Neural progenitor cell (in vitro differentiated cells): ENCODE results near the gene CYYR1. TPM values are rescaled to one million over a fixed set of nuclear protein-coding genes. Genes with fewer than 3 reads are reported as not detected.

Experiments
- DNase-seq: peaks from one replicate; pipeline ENCODE4 v3.0.0-alpha.2; 2016; ENCODE audit warnings: low spot score
- H2AFZ ChIP-seq: fragments of 200-600 bp; sonication (generic); replicated peaks from 2 replicates; pipeline ENCODE4 v1.6.1; 2016; ENCODE audit warnings: antibody characterized with exemption
- H3F3A ChIP-seq: fragments of 200-600 bp; sonication (generic); 2 replicates; pipeline ENCODE4 v1.6.1; 2016; ENCODE audit warnings: antibody characterized with exemption, low read depth
- H3K27ac ChIP-seq: fragments of 200-600 bp; sonication (generic); 2 replicates; pipeline ENCODE4 v1.5.1; 2016; ENCODE audit warnings: mild to moderate bottlenecking
- H3K27me3 ChIP-seq: fragments of 200-600 bp; sonication (generic); 2 replicates; pipeline ENCODE4 v1.6.1; 2016; ENCODE audit warnings: mild to moderate bottlenecking, moderate library complexity
- H3K36me3 ChIP-seq: fragments of 200-600 bp; sonication (generic); 2 replicates; pipeline ENCODE4 v1.5.1; 2016
- H3K4me1 ChIP-seq: fragments of 200-600 bp; sonication (generic); 2 replicates; pipeline ENCODE4 v1.6.1; 2016; ENCODE audit warnings: mixed run types
- H3K4me2 ChIP-seq: fragments of 200-600 bp; sonication (generic); 2 replicates; pipeline ENCODE4 v1.6.1; 2016
- H3K4me3 ChIP-seq: fragments of 200-600 bp; sonication (generic); 2 replicates; pipeline ENCODE4 v1.5.1; 2016
- H3K79me2 ChIP-seq: fragments of 200-600 bp; sonication (generic); 2 replicates; pipeline ENCODE4 v1.6.1; 2016; ENCODE audit warnings: low read depth
- H3K9ac ChIP-seq: fragments of 200-600 bp; sonication (generic); 2 replicates; pipeline ENCODE4 v1.6.1; 2016
- H3K9me3 ChIP-seq: fragments of 200-600 bp; sonication (generic); 2 replicates; pipeline ENCODE4 v1.5.1; 2016; ENCODE audit warnings: low read depth
- H4K20me1 ChIP-seq: fragments of 200-600 bp; sonication (generic); 2 replicates; pipeline ENCODE4 v1.6.1; 2016; ENCODE audit warnings: low read depth
- H3K27ac Mint-ChIP-seq: 3 replicates; pipeline ENCODE4 v1.8.0; 2021; ENCODE audit warnings: mixed read lengths
- H3K27me3 Mint-ChIP-seq: 2 replicates; pipeline ENCODE4 v1.8.0; 2022; ENCODE audit warnings: low read depth, mild to moderate bottlenecking, inconsistent platforms, moderate library complexity, mixed read lengths; ENCODE audit not compliant: insufficient read depth
- H3K36me3 Mint-ChIP-seq: 3 replicates; pipeline ENCODE4 v1.8.0; 2021; ENCODE audit warnings: mixed read lengths
- H3K4me1 Mint-ChIP-seq: 3 replicates; pipeline ENCODE4 v1.8.0; 2021; ENCODE audit warnings: mixed read lengths
- H3K4me3 Mint-ChIP-seq: 3 replicates; pipeline ENCODE4 v1.8.0; 2021; ENCODE audit warnings: mild to moderate bottlenecking, moderate library complexity, mixed read lengths
- H3K9me3 Mint-ChIP-seq: 3 replicates; pipeline ENCODE4 v1.8.0; 2020; ENCODE audit warnings: mixed read lengths
- EZH2 ChIP-seq: fragments of 200-600 bp; sonication (generic); IDR thresholded peaks from 2 replicates; pipeline ENCODE4 v1.6.1; 2017; ENCODE audit warnings: antibody characterized with exemption, mild to moderate bottlenecking, moderate library complexity
- EZH2phosphoT487 ChIP-seq: fragments of 200-600 bp; sonication (generic); IDR thresholded peaks from 2 replicates; pipeline ENCODE4 v1.6.1; 2017; ENCODE audit warnings: antibody characterized with exemption
- total RNA-seq: library from RNA; depleted of rRNA; stranded (reverse); fragments of >200 nt; gene quantifications from 2 replicates; pipeline ENCODE4 v1.2.3, GENCODE V29; 2015; ENCODE audit warnings: low replicate concordance
- TF ChIP-seq, protein P1 (sequence below): fragments of 200-600 bp; sonication (generic); IDR thresholded peaks from 2 replicates; pipeline ENCODE4 v1.5.1; 2017; ENCODE audit warnings: antibody characterized with exemption, mild to moderate bottlenecking

Gene CYYR1
- total RNA-seq, 1 donor from 2014 or later: 25.7 TPM

DNA sequence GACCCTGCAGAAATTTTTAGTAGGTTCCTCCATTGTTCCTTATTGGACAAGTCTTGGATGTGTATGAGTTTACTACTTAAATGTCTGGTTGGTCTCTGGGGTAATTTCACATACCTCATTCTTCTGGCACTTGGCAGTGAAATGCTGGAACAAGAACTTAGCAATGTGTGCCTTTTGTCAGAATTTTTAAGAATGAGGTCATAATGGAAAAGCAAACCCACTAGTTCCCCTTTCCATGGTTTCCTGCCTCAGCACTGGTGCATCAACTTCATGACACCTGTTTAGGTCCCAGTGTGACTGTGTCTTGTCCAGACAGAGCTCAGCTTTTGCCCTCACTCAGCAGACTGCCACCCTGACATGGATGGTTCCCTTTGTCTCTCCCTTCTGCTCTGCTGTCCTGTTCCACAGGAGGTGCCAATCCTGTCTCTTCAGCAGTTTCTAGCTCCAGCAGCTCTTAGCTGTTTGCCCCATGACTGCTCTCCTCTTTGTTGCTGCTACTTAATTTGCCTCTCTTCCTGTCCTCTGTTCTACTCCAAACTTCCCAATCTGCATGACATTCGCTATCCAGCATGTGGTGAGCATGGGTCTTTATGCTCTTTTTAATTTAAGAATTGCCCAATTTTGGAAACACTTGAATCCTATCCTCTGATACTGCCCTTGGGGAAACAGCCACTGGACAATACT is 135.6 kb downstream of the CYYR1 start:
- no peak overlapping the region for H3K27ac Mint-ChIP-seq
- TF ChIP-seq EZH2phosphoT487 (no peak), EZH2 (no peak)
- TF ChIP-seq, protein P1, sequence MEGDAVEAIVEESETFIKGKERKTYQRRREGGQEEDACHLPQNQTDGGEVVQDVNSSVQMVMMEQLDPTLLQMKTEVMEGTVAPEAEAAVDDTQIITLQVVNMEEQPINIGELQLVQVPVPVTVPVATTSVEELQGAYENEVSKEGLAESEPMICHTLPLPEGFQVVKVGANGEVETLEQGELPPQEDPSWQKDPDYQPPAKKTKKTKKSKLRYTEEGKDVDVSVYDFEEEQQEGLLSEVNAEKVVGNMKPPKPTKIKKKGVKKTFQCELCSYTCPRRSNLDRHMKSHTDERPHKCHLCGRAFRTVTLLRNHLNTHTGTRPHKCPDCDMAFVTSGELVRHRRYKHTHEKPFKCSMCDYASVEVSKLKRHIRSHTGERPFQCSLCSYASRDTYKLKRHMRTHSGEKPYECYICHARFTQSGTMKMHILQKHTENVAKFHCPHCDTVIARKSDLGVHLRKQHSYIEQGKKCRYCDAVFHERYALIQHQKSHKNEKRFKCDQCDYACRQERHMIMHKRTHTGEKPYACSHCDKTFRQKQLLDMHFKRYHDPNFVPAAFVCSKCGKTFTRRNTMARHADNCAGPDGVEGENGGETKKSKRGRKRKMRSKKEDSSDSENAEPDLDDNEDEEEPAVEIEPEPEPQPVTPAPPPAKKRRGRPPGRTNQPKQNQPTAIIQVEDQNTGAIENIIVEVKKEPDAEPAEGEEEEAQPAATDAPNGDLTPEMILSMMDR: no peak
- Histone ChIP-seq H3K9me3 (no peaks in the 10 kb centered on the region), H3K9ac (no peak overlapping the region), H3K4me1 (no peaks in the 10 kb centered on the region), H3K27me3 (no peaks in the 10 kb centered on the region), H4K20me1 (no peaks in the 10 kb centered on the region), H2AFZ (peak overlapping the region; percentile 68), H3K27ac (no peak overlapping the region), H3K79me2 (no peaks in the 10 kb centered on the region), H3K4me2 (no peak overlapping the region), H3K36me3 (no peaks in the 10 kb centered on the region), H3K4me3 (no peak overlapping the region), H3F3A (no peaks in the 10 kb centered on the region)
- H3K4me3 Mint-ChIP-seq: no peak overlapping the region
- no peak for DNase-seq
- no peaks in the 10 kb centered on the region for H3K9me3 Mint-ChIP-seq
- H3K4me1 Mint-ChIP-seq: no peaks in the 10 kb centered on the region
- peaks cover 2% of the 10 kb centered on the region for H3K27me3 Mint-ChIP-seq
- H3K36me3 Mint-ChIP-seq: no peaks in the 10 kb centered on the region

GRCh38 chr21:26433386-26433785 is 139.7 kb downstream of the CYYR1 start:
- H3K4me1 ChIP-seq: no peaks in the 10 kb centered on the region
- H3K9ac ChIP-seq: no peak overlapping the region
- no peak overlapping the region for H3K27ac Mint-ChIP-seq

DNA sequence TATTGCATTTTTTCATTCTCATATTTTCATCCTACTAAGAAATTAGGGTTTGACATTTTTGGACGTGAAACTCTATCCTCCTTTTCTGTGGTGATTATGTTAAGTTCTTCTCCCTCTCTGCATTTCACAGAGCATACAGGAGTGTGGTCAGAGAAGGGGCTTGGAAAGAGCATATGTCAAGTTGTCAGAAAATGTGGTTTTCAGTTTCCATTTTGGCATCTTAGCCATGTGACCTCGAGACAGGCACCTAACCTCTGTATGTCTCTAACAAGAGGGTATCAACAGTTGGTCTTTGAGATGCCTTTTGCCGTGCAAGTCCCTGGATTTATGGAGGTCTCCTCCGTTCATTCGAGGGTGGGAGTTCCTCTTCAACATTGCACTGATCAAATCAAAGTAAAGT is 140.7 kb downstream of the CYYR1 start:
- no peak overlapping the region for H3K4me2 ChIP-seq
- no peak for DNase-seq
- no peaks in the 10 kb centered on the region for H3K27me3 ChIP-seq
- no peak overlapping the region for H3K4me3 ChIP-seq
- no peaks in the 10 kb centered on the region for H3F3A ChIP-seq
- no peak overlapping the region for H3K27ac Mint-ChIP-seq
- no peaks in the 10 kb centered on the region for H3K79me2 ChIP-seq
- H3K9me3 ChIP-seq: no peaks in the 10 kb centered on the region
- no peak overlapping the region for H3K27ac ChIP-seq
- H3K9ac ChIP-seq: no peak overlapping the region
- H4K20me1 ChIP-seq: no peaks in the 10 kb centered on the region
- TF ChIP-seq EZH2phosphoT487 (no peak), EZH2 (no peak)
- TF ChIP-seq, protein P1: no peak
- no peaks in the 10 kb centered on the region for H3K9me3 Mint-ChIP-seq
- no peaks in the 10 kb centered on the region for H3K36me3 ChIP-seq
- H3K36me3 Mint-ChIP-seq: no peaks in the 10 kb centered on the region
- H3K27me3 Mint-ChIP-seq: peaks cover 2% of the 10 kb centered on the region
- no peaks in the 10 kb centered on the region for H3K4me1 ChIP-seq
- H3K4me3 Mint-ChIP-seq: no peak overlapping the region
- H3K4me1 Mint-ChIP-seq: no peaks in the 10 kb centered on the region
- H2AFZ ChIP-seq: peak overlapping the region; percentile 52

More at GRCh38 chr21:26433386-26433785, 139.7 kb downstream of the CYYR1 start:
- Histone ChIP-seq H3K36me3 (no peaks in the 10 kb centered on the region), H3K9me3 (no peaks in the 10 kb centered on the region), H4K20me1 (no peaks in the 10 kb centered on the region), H3K4me2 (no peak overlapping the region), H3F3A (no peaks in the 10 kb centered on the region), H2AFZ (peak overlapping the region; percentile 42), H3K79me2 (no peaks in the 10 kb centered on the region), H3K27ac (no peak overlapping the region), H3K27me3 (no peaks in the 10 kb centered on the region), H3K4me3 (no peak overlapping the region)
- Mint-ChIP-seq H3K4me1 (no peaks in the 10 kb centered on the region), H3K27me3 (peaks cover 2% of the 10 kb centered on the region), H3K36me3 (no peaks in the 10 kb centered on the region), H3K9me3 (no peaks in the 10 kb centered on the region), H3K4me3 (no peak overlapping the region)
- no peak for DNase-seq
- TF ChIP-seq EZH2: no peak

DNA sequence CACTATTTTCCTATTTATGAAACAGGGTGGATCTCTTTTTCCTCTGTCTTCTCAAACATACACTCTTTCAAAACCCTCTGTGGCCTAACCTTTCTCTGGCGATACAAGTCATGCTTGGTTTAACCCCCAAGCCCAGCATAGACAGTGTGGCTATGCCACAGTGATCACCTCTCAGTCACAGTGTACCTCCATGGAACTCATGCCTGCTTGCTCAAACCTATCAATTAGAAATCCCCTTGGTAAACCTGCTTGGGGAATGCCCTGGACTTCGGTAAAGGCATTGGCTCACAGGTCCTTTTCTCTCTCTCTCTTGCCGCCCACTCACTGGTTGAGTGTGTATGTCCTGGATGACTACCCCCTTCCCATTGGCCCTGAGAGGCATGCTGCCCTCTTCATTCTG is 147.5 kb downstream of the CYYR1 start:
- Mint-ChIP-seq H3K9me3 (peaks cover 5% of the 10 kb centered on the region), H3K36me3 (no peaks in the 10 kb centered on the region), H3K4me1 (no peaks in the 10 kb centered on the region), H3K27ac (no peak overlapping the region), H3K4me3 (no peak overlapping the region), H3K27me3 (no peaks in the 10 kb centered on the region)
- Histone ChIP-seq H3K27me3 (no peaks in the 10 kb centered on the region), H3K79me2 (no peaks in the 10 kb centered on the region), H3K4me2 (no peak overlapping the region), H3K9ac (no peak overlapping the region), H3F3A (no peaks in the 10 kb centered on the region), H3K27ac (no peak overlapping the region), H4K20me1 (no peaks in the 10 kb centered on the region), H3K36me3 (no peaks in the 10 kb centered on the region), H3K4me3 (no peak overlapping the region), H3K9me3 (no peaks in the 10 kb centered on the region), H3K4me1 (peaks cover 4% of the 10 kb centered on the region), H2AFZ (no peak overlapping the region)
- no peak for DNase-seq
- TF ChIP-seq EZH2phosphoT487 (no peak), EZH2 (no peak)
- TF ChIP-seq, protein P1: no peak
